Activated naive CD4-positive, alpha-beta T cell treated with anti-CD3 and anti-CD28 coated beads for 36 hours (primary cell): ENCODE results near the gene C10orf105. TPM values are rescaled to one million over a fixed set of nuclear protein-coding genes. Genes with fewer than 3 reads are reported as not detected.

Experiments
- CTCF ChIA-PET: fragments of 350-600 bp; sonication (Branson Sonifier 250); formaldehyde crosslinking; loops from one replicate; lab custom pipeline; 2021; ENCODE audit warnings: antibody characterized with exemption; lab: Charles Lee
- DNase-seq: peaks from one replicate; pipeline ENCODE4 v3.0.0-alpha.2; 2020
- H3K27ac Mint-ChIP-seq: one replicate; pipeline ENCODE4 v1.8.0; 2021; ENCODE audit warnings: mild to moderate bottlenecking, mixed read lengths
- H3K27me3 Mint-ChIP-seq: one replicate; pipeline ENCODE4 v1.8.0; 2021; ENCODE audit warnings: low read depth, mixed read lengths
- H3K36me3 Mint-ChIP-seq: one replicate; pipeline ENCODE4 v1.8.0; 2021; ENCODE audit warnings: low read depth, mixed read lengths
- H3K4me1 Mint-ChIP-seq: one replicate; pipeline ENCODE4 v1.8.0; 2021; ENCODE audit warnings: low read depth, mixed read lengths
- H3K4me3 Mint-ChIP-seq: one replicate; pipeline ENCODE4 v1.8.0; 2021; ENCODE audit warnings: mild to moderate bottlenecking, moderate library complexity, mixed read lengths
- H3K9me3 Mint-ChIP-seq: one replicate; pipeline ENCODE4 v1.8.0; 2021; ENCODE audit warnings: mixed read lengths
- intact Hi-C: fragments of 100-400 bp; cut with micrococcal nuclease; formaldehyde crosslinking; loops from one replicate; pipeline ENCODE4 v1.15.1; 2023
- total RNA-seq, 2 experiments: library from RNA; stranded (reverse); gene quantifications; one replicate each; pipeline ENCODE4 v1.2.3, GENCODE V29; 2021

C10orf105 gene
- total RNA-seq, 2 experiments from 2014 or later = 0.32 to 0.36 TPM

- CTCF ChIA-PET = no interaction called here
- no peak overlapping the region for H3K4me3 Mint-ChIP-seq
- no peak for DNase-seq
- H3K9me3 Mint-ChIP-seq = no peaks in the 10 kb centered on the region
- intact Hi-C loops = no loop called here
- H3K27ac Mint-ChIP-seq = no peak overlapping the region
- H3K4me1 Mint-ChIP-seq = peaks cover 2% of the 10 kb centered on the region
- H3K27me3 Mint-ChIP-seq = no peaks in the 10 kb centered on the region
- H3K36me3 Mint-ChIP-seq = no peaks in the 10 kb centered on the region
Measured at GRCh38 chr10:71681977-71682376, 37.6 kb downstream of the C10orf105 start.

GRCh38 chr10:71679425-71679824 is 40.2 kb downstream of the C10orf105 start:
- H3K9me3 Mint-ChIP-seq = no peaks in the 10 kb centered on the region
- H3K27ac Mint-ChIP-seq = no peak overlapping the region
- CTCF ChIA-PET = interaction anchor here (0.7 to 1.1 kb wide), 2 partner anchors 14 to 17 kb away, joined by 3 read pairs; no protein-coding TSS in a partner anchor
- H3K4me3 Mint-ChIP-seq = no peak overlapping the region
- peaks cover under 1% of the 10 kb centered on the region for H3K4me1 Mint-ChIP-seq
- H3K27me3 Mint-ChIP-seq = no peaks in the 10 kb centered on the region
- intact Hi-C loops = no loop called here
- DNase-seq = no peak
- H3K36me3 Mint-ChIP-seq = no peaks in the 10 kb centered on the region

GRCh38 chr10:71678057-71678805 is 41.3 kb downstream of the C10orf105 start:
- intact Hi-C loops = no loop called here
- no peaks in the 10 kb centered on the region for H3K36me3 Mint-ChIP-seq
- no peaks in the 10 kb centered on the region for H3K27me3 Mint-ChIP-seq
- CTCF ChIA-PET = interaction anchor here (1.2 to 1.4 kb wide), 2 partner anchors 16 to 30 kb away, joined by 3 to 4 read pairs; no protein-coding TSS in a partner anchor
- no peak overlapping the region for H3K4me3 Mint-ChIP-seq
- no peaks in the 10 kb centered on the region for H3K9me3 Mint-ChIP-seq
- H3K4me1 Mint-ChIP-seq = no peaks in the 10 kb centered on the region
- H3K27ac Mint-ChIP-seq = no peak overlapping the region
- no peak for DNase-seq

- DNase-seq = no peak
- no peak overlapping the region for H3K27ac Mint-ChIP-seq
- no peaks in the 10 kb centered on the region for H3K27me3 Mint-ChIP-seq
- no peaks in the 10 kb centered on the region for H3K36me3 Mint-ChIP-seq
- no peak overlapping the region for H3K4me3 Mint-ChIP-seq
- CTCF ChIA-PET = interaction anchor here (1.4 kb wide), 1 partner anchor 17 kb away, joined by 4 read pairs; no protein-coding TSS in a partner anchor
- intact Hi-C loops = no loop called here
- no peaks in the 10 kb centered on the region for H3K9me3 Mint-ChIP-seq
- no peaks in the 10 kb centered on the region for H3K4me1 Mint-ChIP-seq
Measured at GRCh38 chr10:71677261-71677660, 42.3 kb downstream of the C10orf105 start.

DNA sequence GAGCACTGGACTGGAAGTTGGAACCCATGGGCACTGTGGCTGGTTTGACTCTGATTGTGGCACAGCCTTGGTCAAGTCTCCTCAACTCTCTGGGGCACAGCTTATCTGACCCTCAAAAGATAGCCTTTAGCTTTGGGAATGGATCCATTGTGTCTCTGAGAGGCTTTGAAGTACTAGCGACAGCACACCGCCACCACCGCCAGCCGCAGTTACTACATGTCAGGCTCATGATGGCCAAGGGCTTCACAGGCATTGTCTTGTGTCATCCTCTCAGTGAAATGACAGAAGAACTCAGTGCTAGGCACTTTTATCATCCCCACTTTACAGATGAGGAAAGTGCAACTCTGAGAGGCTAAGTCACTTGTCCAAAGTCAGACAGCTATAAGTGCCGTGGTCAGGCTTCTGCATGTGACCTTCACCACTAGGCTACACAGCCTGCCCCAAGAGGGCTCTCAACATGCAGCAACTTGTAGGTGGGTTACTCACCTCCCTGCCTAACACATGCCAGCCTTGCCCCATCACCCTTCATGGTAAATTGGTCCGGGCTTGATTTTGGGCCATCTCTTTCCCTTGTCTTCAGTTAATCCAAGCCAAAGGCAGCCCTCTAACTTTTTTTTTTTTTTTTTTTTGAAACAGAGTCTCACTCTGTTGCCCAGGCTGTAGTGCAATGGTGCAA is 44.1 kb downstream of the C10orf105 start:
- CTCF ChIA-PET = no interaction called here
- Mint-ChIP-seq H3K27ac (no peak overlapping the region), H3K4me3 (no peak overlapping the region), H3K27me3 (no peaks in the 10 kb centered on the region), H3K36me3 (no peaks in the 10 kb centered on the region), H3K4me1 (no peaks in the 10 kb centered on the region), H3K9me3 (no peaks in the 10 kb centered on the region)
- intact Hi-C loops = no loop called here
- no peak for DNase-seq

DNA sequence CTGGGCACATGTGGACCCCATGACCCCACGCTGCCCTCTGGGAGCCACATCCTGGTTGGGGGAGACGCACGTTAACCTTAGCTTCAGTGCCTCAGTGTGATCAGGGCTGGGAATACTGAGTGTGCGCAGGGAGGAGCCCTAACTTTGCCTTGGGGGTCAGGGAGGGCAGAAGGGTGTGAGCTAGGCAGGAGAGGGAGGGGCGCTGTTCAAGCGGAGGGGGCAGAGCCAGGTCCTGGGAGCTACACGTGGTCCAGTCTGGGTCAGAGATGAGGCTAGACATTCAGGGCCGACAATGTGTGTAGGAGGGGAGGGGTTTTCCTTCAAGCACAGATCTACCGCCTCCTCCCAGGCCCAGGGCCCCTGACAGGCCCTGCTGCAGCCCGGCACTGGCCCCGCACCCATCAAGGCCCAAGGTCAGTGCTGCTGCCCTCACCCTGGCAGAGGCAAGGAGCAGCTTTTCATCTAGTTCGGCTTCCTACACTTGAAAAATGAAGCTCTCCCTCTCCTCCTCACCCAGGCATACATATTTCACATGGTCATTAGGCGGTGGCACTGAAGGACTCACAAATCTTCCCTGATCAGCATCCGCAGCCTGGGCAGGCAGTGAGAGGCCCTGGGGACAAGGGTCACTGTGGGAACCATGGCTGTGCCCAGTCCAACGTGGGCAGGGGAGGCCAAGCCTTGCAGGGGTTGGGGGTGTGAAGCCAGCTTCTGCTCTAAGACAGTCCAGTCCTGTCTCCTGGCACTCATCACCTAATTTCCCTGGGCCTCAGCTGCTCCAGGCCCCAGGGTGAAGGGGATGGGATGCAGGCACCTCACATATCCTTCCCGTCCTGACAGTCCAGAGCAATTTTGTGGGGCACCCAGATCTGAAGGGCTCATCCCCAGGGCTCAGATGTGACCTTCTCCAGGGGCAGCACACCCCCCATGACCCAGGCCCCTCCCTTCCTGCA is 47.3 kb downstream of the C10orf105 start:
- no peaks in the 10 kb centered on the region for H3K9me3 Mint-ChIP-seq
- intact Hi-C loops = no loop called here
- no peak for DNase-seq
- CTCF ChIA-PET = interaction anchor here (1.0 to 1.3 kb wide), 2 partner anchors 25 to 36 kb away, joined by 3 to 5 read pairs; no protein-coding TSS in a partner anchor
- no peaks in the 10 kb centered on the region for H3K36me3 Mint-ChIP-seq
- peaks cover 6% of the 10 kb centered on the region for H3K4me1 Mint-ChIP-seq
- no peaks in the 10 kb centered on the region for H3K27me3 Mint-ChIP-seq
- H3K4me3 Mint-ChIP-seq = no peak overlapping the region
- no peak overlapping the region for H3K27ac Mint-ChIP-seq

DNA sequence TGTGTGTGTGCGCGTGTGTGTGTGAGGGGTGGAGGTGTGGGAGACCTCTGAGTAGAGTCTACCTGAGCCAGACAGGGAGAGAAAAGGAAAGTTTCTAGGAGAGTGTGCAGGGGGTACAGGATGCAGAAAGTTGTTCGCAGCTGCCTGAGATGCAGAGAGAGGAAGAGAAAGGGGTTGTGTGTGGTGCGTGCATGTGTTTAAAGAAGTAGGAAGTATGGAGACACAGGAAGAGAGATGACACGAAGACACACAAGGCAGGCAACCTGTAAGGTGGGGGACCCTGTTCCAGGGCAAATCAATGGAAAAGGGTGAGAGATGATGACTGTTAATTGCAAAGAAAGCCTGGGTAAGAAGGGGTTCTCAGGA is 52.2 kb downstream of the C10orf105 start:
- Mint-ChIP-seq H3K27ac (no peak overlapping the region), H3K36me3 (no peaks in the 10 kb centered on the region), H3K4me1 (peaks cover 14% of the 10 kb centered on the region), H3K4me3 (no peak overlapping the region), H3K27me3 (no peaks in the 10 kb centered on the region), H3K9me3 (no peaks in the 10 kb centered on the region)
- CTCF ChIA-PET = interaction anchor here (0.7 to 0.9 kb wide), 3 partner anchors 39 to 59 kb away, joined by 3 read pairs; no protein-coding TSS in a partner anchor
- intact Hi-C loops = no loop called here
- peak; percentile 16 for DNase-seq

DNA sequence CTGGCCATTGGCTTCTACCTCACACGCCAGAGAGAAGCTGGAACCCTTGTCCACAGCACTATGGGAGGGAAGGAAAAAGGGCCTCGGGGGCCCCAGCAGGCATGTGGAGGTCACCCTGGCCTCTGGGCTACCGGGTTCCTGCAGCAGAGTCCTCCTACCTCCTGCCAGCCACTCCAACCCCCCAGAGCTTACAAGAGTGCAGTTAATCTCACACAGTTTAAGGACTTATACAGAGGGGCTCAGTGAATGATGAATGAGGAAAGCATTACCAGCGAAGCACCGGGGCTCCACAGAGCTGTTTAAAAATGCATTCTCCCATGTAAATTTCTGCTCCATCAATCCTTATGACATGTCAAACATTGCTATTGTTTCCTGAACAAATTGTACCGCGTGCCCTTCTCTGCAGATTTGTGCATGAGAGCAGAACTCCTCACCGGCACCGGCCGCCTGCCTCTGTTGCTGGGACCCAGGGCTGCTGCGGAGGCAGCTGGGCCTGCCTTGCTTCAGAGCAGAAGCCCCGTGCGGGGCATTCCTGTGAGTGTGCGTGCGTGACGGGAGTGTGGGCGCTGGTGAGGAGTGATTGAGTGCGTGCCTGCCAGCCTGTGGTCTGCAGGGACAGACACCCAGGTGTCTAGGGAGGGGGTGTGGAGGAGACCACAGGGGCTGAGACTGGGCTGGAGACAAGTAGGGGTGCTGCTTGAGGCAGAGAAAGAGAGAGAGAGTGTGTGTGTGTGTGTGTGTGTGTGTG is 52.8 kb downstream of the C10orf105 start:
- Mint-ChIP-seq H3K36me3 (no peaks in the 10 kb centered on the region), H3K27ac (no peak overlapping the region), H3K4me3 (no peak overlapping the region), H3K4me1 (peaks cover 14% of the 10 kb centered on the region), H3K27me3 (no peaks in the 10 kb centered on the region), H3K9me3 (no peaks in the 10 kb centered on the region)
- CTCF ChIA-PET = interaction anchor here (0.6 to 0.9 kb wide), 3 partner anchors 54 to 236 kb away, joined by 3 to 6 read pairs (median 3); no protein-coding TSS in a partner anchor
- DNase-seq = peak; percentile 18
- intact Hi-C loops = no loop called here

- Mint-ChIP-seq H3K9me3 (no peaks in the 10 kb centered on the region), H3K27me3 (no peaks in the 10 kb centered on the region), H3K4me1 (peaks cover 14% of the 10 kb centered on the region), H3K4me3 (no peak overlapping the region), H3K27ac (no peak overlapping the region), H3K36me3 (no peaks in the 10 kb centered on the region)
- CTCF ChIA-PET = interaction anchor here (1.1 to 1.7 kb wide), 2 partner anchors 8 to 42 kb away, joined by 4 to 5 read pairs; no protein-coding TSS in a partner anchor
- intact Hi-C loops = no loop called here
- DNase-seq = no peak
Measured at GRCh38 chr10:71665456-71665855, 54.1 kb downstream of the C10orf105 start.

GRCh38 chr10:71664585-71664984 is 55.0 kb downstream of the C10orf105 start:
- Mint-ChIP-seq H3K9me3 (no peaks in the 10 kb centered on the region), H3K4me3 (no peak overlapping the region), H3K36me3 (no peaks in the 10 kb centered on the region), H3K4me1 (peaks cover 14% of the 10 kb centered on the region), H3K27ac (no peak overlapping the region), H3K27me3 (no peaks in the 10 kb centered on the region)
- intact Hi-C loops = loop anchor here (1.0 kb wide), 1 partner anchor 148 kb away; no protein-coding TSS in a partner anchor
- no peak for DNase-seq
- CTCF ChIA-PET = interaction anchor here (0.7 to 1.7 kb wide), 5 partner anchors 9 to 109 kb away, joined by 4 to 5 read pairs (median 4); partner anchors contain the start of gene VSIR

- CTCF ChIA-PET = interaction anchor here (0.7 to 1.7 kb wide), 3 partner anchors 44 to 149 kb away, joined by 3 to 4 read pairs (median 4); partner anchors contain the start of gene VSIR
- peaks cover 14% of the 10 kb centered on the region for H3K4me1 Mint-ChIP-seq
- H3K9me3 Mint-ChIP-seq = no peaks in the 10 kb centered on the region
- no peaks in the 10 kb centered on the region for H3K27me3 Mint-ChIP-seq
- H3K4me3 Mint-ChIP-seq = no peak overlapping the region
- no peak overlapping the region for H3K27ac Mint-ChIP-seq
- no peak for DNase-seq
- intact Hi-C loops = no loop called here
- H3K36me3 Mint-ChIP-seq = no peaks in the 10 kb centered on the region
Measured at GRCh38 chr10:71663311-71663710, 56.3 kb downstream of the C10orf105 start.
